GM20431 (cell line): ENCODE results near the gene CDPF1.

Source experiments
- in situ Hi-C: fragments of 300-500 bp; cut with MseI, MboI; formaldehyde crosslinking; loops from one replicate; pipeline ENCODE4 v1.15.0; 2020; ENCODE audit warnings: low sequenced_read_pairs; ENCODE audit not compliant: unreplicated experiment

CDPF1 gene

GRCh38 chr22:46250035-46250782, at the start of gene CDPF1:
Gene CDPF1 (minus strand): TSS chr22:46250293. CDS start chr22:46248284, 2,009 bp downstream.
- in situ Hi-C loops: no loop called here

GRCh38 chr22:46299101-46299500, 49.0 kb upstream of the CDPF1 start:
- in situ Hi-C loops: no loop called here

- in situ Hi-C loops: no loop called here
Measured at GRCh38 chr22:46297151-46297812, 47.2 kb upstream of the CDPF1 start.

GRCh38 chr22:46296257-46297150, 46.4 kb upstream of the CDPF1 start, which contains the start of gene GTSE1:
Gene GTSE1 (plus strand): TSS chr22:46296870. CDS start chr22:46297401, 531 bp downstream.
- in situ Hi-C loops: no loop called here

GRCh38 chr22:46295277-46295971, 45.3 kb upstream of the CDPF1 start:
- in situ Hi-C loops: no loop called here

- in situ Hi-C loops: no loop called here
Measured at GRCh38 chr22:46294784-46295183, 44.7 kb upstream of the CDPF1 start.

- in situ Hi-C loops: no loop called here
Measured at GRCh38 chr22:46293577-46294260, 43.6 kb upstream of the CDPF1 start.

GRCh38 chr22:46292732-46293131, 42.6 kb upstream of the CDPF1 start:
- in situ Hi-C loops: no loop called here

GRCh38 chr22:46292173-46292572, 42.1 kb upstream of the CDPF1 start:
- in situ Hi-C loops: no loop called here

- in situ Hi-C loops: no loop called here
Measured at GRCh38 chr22:46290843-46291785, 41.0 kb upstream of the CDPF1 start.

GRCh38 chr22:46290121-46290842, 40.2 kb upstream of the CDPF1 start:
- in situ Hi-C loops: no loop called here

GRCh38 chr22:46289244-46289891, 39.3 kb upstream of the CDPF1 start:
- in situ Hi-C loops: no loop called here

GRCh38 chr22:46288846-46289243, 38.8 kb upstream of the CDPF1 start:
- in situ Hi-C loops: no loop called here

GRCh38 chr22:46287873-46288751, 38.0 kb upstream of the CDPF1 start:
- in situ Hi-C loops: no loop called here

GRCh38 chr22:46286941-46287872, 37.1 kb upstream of the CDPF1 start:
- in situ Hi-C loops: no loop called here
